Endothelial cell of umbilical vein (primary cell): ENCODE measurements around the gene HOXA10. TPM values are rescaled to one million over a fixed set of nuclear protein-coding genes. Genes with fewer than 3 reads are reported as not detected.

Source experiments
- BruUV-seq: library from RNA; stranded (reverse); fragments of 400-500 nt; replicated peaks from 2 replicates; lab custom pipeline; 2021; lab: Mats Ljungman, UMichigan
- CTCF ChIA-PET: fragments of 300-600, 350-600 bp; sonication (Branson Sonifier 250); formaldehyde crosslinking; loops from one replicate; lab custom pipeline; 2021; ENCODE audit warnings: antibody characterized with exemption, inconsistent platforms; lab: Charles Lee
- POLR2A ChIA-PET: fragments of 300-600, 350-600 bp; sonication (Branson Sonifier 250); formaldehyde crosslinking; loops from one replicate; lab custom pipeline; 2021; ENCODE audit warnings: antibody characterized with exemption, inconsistent platforms; lab: Charles Lee
- DNase-seq: peaks from one replicate; pipeline ENCODE4 v3.0.0-alpha.2; 2011; ENCODE audit warnings: low read depth, low spot score
- FAIRE-seq: peaks from 2 replicates; lab custom pipeline; 2011; peaks lifted over from hg19 to GRCh38; lab: Jason Lieb, UNC
- H2AFZ ChIP-seq: 2 replicates; pipeline ENCODE4 v1.6.0; 2012; ENCODE audit warnings: low read depth, low read length, control low read depth, inconsistent platforms
- H3K27ac ChIP-seq: 2 replicates; pipeline ENCODE4 v1.5.1; 2011; ENCODE audit warnings: low read depth, mild to moderate bottlenecking, control low read depth, low read length, moderate library complexity; ENCODE audit not compliant: insufficient read depth
- H3K27me3 ChIP-seq, 2 experiments: 2 replicates each; pipeline versions ENCODE4 v1.6.0 to v1.6.1; 2011; ENCODE audit warnings: low read length in 2 of 2, mixed read lengths in 1 of 2; ENCODE audit not compliant: control insufficient read depth in 2 of 2, insufficient read depth in 2 of 2
- H3K36me3 ChIP-seq, 2 experiments: 2 replicates in 1 of 2; 3 replicates in 1 of 2; pipeline ENCODE4 v1.5.1; 2011; ENCODE audit warnings: low read length in 2 of 2, mild to moderate bottlenecking in 1 of 2, moderate library complexity in 1 of 2; ENCODE audit not compliant: control insufficient read depth in 2 of 2, insufficient read depth in 2 of 2; ENCODE audit errors: extremely low read depth in 1 of 2
- H3K4me1 ChIP-seq: 3 replicates; pipeline ENCODE4 v1.5.1; 2011; ENCODE audit warnings: mild to moderate bottlenecking, low read length; ENCODE audit not compliant: control insufficient read depth, insufficient read depth; ENCODE audit errors: extremely low read depth
- H3K4me2 ChIP-seq: 2 replicates; pipeline ENCODE4 v1.6.1; 2011; ENCODE audit warnings: low read length, control low read depth, mixed read lengths; ENCODE audit not compliant: insufficient read depth
- H3K4me3 ChIP-seq, 3 experiments: fragments of 200-600 bp in 1 of 3; sonication (generic), shearing (Covaris generic) in 1 of 3; replicated peaks in 1 of 3; 2 replicates each; pipeline ENCODE4 v1.5.1; 2011 to 2016; ENCODE audit warnings: control low read depth in 3 of 3, low read length in 3 of 3, mild to moderate bottlenecking in 2 of 3, inconsistent platforms in 1 of 3, low read depth in 1 of 3, moderate library complexity in 1 of 3; ENCODE audit not compliant: insufficient read depth in 1 of 3
- H3K79me2 ChIP-seq: 2 replicates; pipeline ENCODE4 v1.6.0; 2012; ENCODE audit warnings: low read length, inconsistent platforms; ENCODE audit not compliant: control insufficient read depth, insufficient read depth
- H3K9ac ChIP-seq: replicated peaks from 2 replicates; pipeline ENCODE3; 2011; ENCODE audit warnings: low read length, control low read depth; ENCODE audit not compliant: insufficient read depth; ENCODE audit errors: extremely low read depth
- H3K9me1 ChIP-seq: replicated peaks from 3 replicates; pipeline ENCODE4 v1.6.0; 2011; ENCODE audit warnings: mild to moderate bottlenecking, low read length; ENCODE audit not compliant: control insufficient read depth, insufficient read depth; ENCODE audit errors: extremely low read depth
- H3K9me3 ChIP-seq: replicated peaks from 2 replicates; pipeline ENCODE4 v1.5.1; 2012; ENCODE audit warnings: low read length, inconsistent platforms; ENCODE audit not compliant: control insufficient read depth, insufficient read depth
- H4K20me1 ChIP-seq: replicated peaks from 2 replicates; pipeline ENCODE3; 2011; ENCODE audit warnings: mild to moderate bottlenecking, low read length; ENCODE audit not compliant: control insufficient read depth, insufficient read depth; ENCODE audit errors: extremely low read depth
- EZH2 ChIP-seq: IDR thresholded peaks from 2 replicates; pipeline ENCODE4 v1.6.1; 2012; ENCODE audit warnings: borderline replicate concordance, low read depth, mild to moderate bottlenecking, moderate library complexity, low read length, inconsistent platforms; ENCODE audit not compliant: severe bottlenecking
- FOS ChIP-seq: IDR thresholded peaks from 2 replicates; pipeline ENCODE4 v1.6.1; 2011; ENCODE audit warnings: mild to moderate bottlenecking, low read length, moderate library complexity, borderline replicate concordance; ENCODE audit not compliant: insufficient read depth
- GATA2 ChIP-seq: IDR thresholded peaks from 2 replicates; pipeline ENCODE4 v1.7.0; 2011; ENCODE audit warnings: low read depth, mild to moderate bottlenecking, moderate library complexity, mixed read lengths, low read length; ENCODE audit not compliant: insufficient read length, insufficient read depth
- JUN ChIP-seq: IDR thresholded peaks from 2 replicates; pipeline ENCODE4 v1.6.1; 2011; ENCODE audit warnings: borderline replicate concordance, low read depth; ENCODE audit not compliant: insufficient read length, insufficient read depth
- MAX ChIP-seq: IDR thresholded peaks from 2 replicates; pipeline ENCODE4 v1.6.1; 2011; ENCODE audit not compliant: insufficient read depth, insufficient read length
- POLR2A ChIP-seq: IDR thresholded peaks from 2 replicates; pipeline ENCODE4 v1.6.1; 2012; ENCODE audit warnings: low read depth, mild to moderate bottlenecking, control low read depth, low read length
- POLR2AphosphoS5 ChIP-seq: IDR thresholded peaks from 2 replicates; pipeline ENCODE4 v1.6.1; 2012; ENCODE audit warnings: low read depth, mild to moderate bottlenecking, control low read depth, low read length, moderate library complexity; ENCODE audit not compliant: insufficient read depth
- dilution Hi-C: fragments of 300-500 bp; cut with MboI; formaldehyde crosslinking; loops from one replicate; pipeline ENCODE4 v1.15.0; 2019; ENCODE audit warnings: low sequenced_read_pairs; ENCODE audit not compliant: extremely low pct_ligation_motif_present
- intact Hi-C: fragments of 100-400 bp; cut with micrococcal nuclease; formaldehyde crosslinking; loops from one replicate; pipeline ENCODE4 v1.10.0; 2022
- polyA plus RNA-seq, 4 experiments: library from polyadenylated mRNA; depleted of rRNA in 3 of 4; stranded (reverse) in 3 of 4; unstranded in 1 of 4; fragments of >200 nt; gene quantifications; 2 replicates each; pipeline versions ENCODE4 v1.2.1 to v1.2.3, GENCODE V29; 2011 to 2012; ENCODE audit warnings: missing spikeins in 1 of 4
- total RNA-seq: library from RNA; stranded (reverse); gene quantifications from 2 replicates; pipeline ENCODE4 v1.2.3, GENCODE V29; 2021

The HOXA10 gene
- total and polyA plus RNA-seq, 2 donors (not counting 3 experiments of a cell fraction or from before 2014, with no cell fraction given), result 24.4 to 30.3 TPM

- Histone ChIP-seq H3K4me2 (peak overlapping the region; percentile 82), H3K79me2 (peaks cover 64% of the 10 kb centered on the region), H3K9ac (peak overlapping the region; percentile 88), H3K4me1 (peaks cover 68% of the 10 kb centered on the region), H3K36me3 (no peaks in the 10 kb centered on the region), H3K27me3 (no peaks in the 10 kb centered on the region), H3K9me3 (no peaks in the 10 kb centered on the region), H3K4me3 (peak overlapping the region; percentile 48 to 84 (median 82)), H3K9me1 (no peaks in the 10 kb centered on the region), H2AFZ (peak overlapping the region; percentile 26), H3K27ac (peak overlapping the region; percentile 90), H4K20me1 (no peaks in the 10 kb centered on the region)
- intact Hi-C loops, result loop anchor here (1.0 to 5.0 kb wide), 2 partner anchors 9 to 1329 kb away; no protein-coding TSS in a partner anchor
- dilution Hi-C loops, result no loop called here
- FAIRE-seq, result no peak
- no peak for TF ChIP-seq EZH2
- peak; percentile 58 for DNase-seq
- CTCF ChIA-PET, result interaction anchor here (1.0 to 6.0 kb wide), 15 partner anchors 7 to 908 kb away, joined by 3 to 49 read pairs (median 4); partner anchors contain the start of genes HOXA10, HOXA13 and HOXA7
- BruUV-seq, result no TSS peak
- POLR2A ChIA-PET, result interaction anchor here (2.0 kb wide), 2 partner anchors 17 to 20 kb away, joined by 5 to 6 read pairs; no protein-coding TSS in a partner anchor
These were observed 11.9 kb upstream of the HOXA10 start for GRCh38 chr7:27185854-27186667.

- H3K9me3 ChIP-seq, result no peaks in the 10 kb centered on the region
- H3K36me3 ChIP-seq, result no peaks in the 10 kb centered on the region
- H3K9me1 ChIP-seq, result no peaks in the 10 kb centered on the region
- no peaks in the 10 kb centered on the region for H3K27me3 ChIP-seq
- TF ChIP-seq MAX (peak; percentile 38), EZH2 (no peak), FOS (no peak), POLR2A (peak; percentile 96), JUN (no peak), GATA2 (no peak), POLR2AphosphoS5 (peak; percentile 85)
- H3K4me3 ChIP-seq, result peak within 1 kb of the TSS; percentile 82 to 91 (median 84)
- peak within 1 kb of the TSS; percentile 88 for H3K9ac ChIP-seq
- peaks cover 74% of the 10 kb centered on the region for H3K4me1 ChIP-seq
- FAIRE-seq (peak; percentile 99), DNase-seq (peak; percentile 94)
- BruUV-seq, result TSS peak; percentile 53
- H3K4me2 ChIP-seq, result peak within 1 kb of the TSS; percentile 82
- intact Hi-C loops, result loop anchor here (1.0 to 5.0 kb wide), 2 partner anchors 8 to 1328 kb away; no protein-coding TSS in a partner anchor
- H4K20me1 ChIP-seq, result no peaks in the 10 kb centered on the region
- dilution Hi-C loops, result no loop called here
- ChIA-PET POLR2A (interaction anchor here (1.1 to 2.0 kb wide), 5 partner anchors 9 to 23 kb away, joined by 5 to 8 read pairs (median 6); no protein-coding TSS in a partner anchor), CTCF (interaction anchor here (0.9 to 6.0 kb wide), 9 partner anchors 11 to 908 kb away, joined by 3 to 49 read pairs (median 4); partner anchors contain the start of genes HOXA10 and HOXA13)
- peak within 1 kb of the TSS; percentile 90 for H3K27ac ChIP-seq
- peak within 1 kb of the TSS; percentile 26 for H2AFZ ChIP-seq
- peaks cover 72% of the 10 kb centered on the region for H3K79me2 ChIP-seq
These were observed 11.1 kb upstream of the HOXA10 start, which contains the start of gene HOXA11 for GRCh38 chr7:27185013-27185853. Gene HOXA11 (minus strand): TSS chr7:27185232. CDS start chr7:27185144, 88 bp downstream.
